H9 (cell line): ENCODE results near the gene AACS. TPM values are rescaled to one million over a fixed set of nuclear protein-coding genes. Genes with fewer than 3 reads are reported as not detected.

Source experiments
- DNase-seq: peaks from one replicate; pipeline ENCODE4 v3.0.0-alpha.2; 2017
- H2AFZ ChIP-seq: one replicate; pipeline ENCODE4 v1.6.1; 2013; ENCODE audit warnings: mild to moderate bottlenecking, low read length, control low read depth, moderate library complexity
- H2AK5ac ChIP-seq: 2 replicates; pipeline ENCODE4 v1.6.1; 2013; ENCODE audit warnings: low read length, control low read depth, mixed read lengths; ENCODE audit not compliant: insufficient read length
- H2BK120ac ChIP-seq: one replicate; pipeline ENCODE4 v1.6.1; 2013; ENCODE audit warnings: low read depth, mild to moderate bottlenecking, low read length, control low read depth, inconsistent platforms; ENCODE audit not compliant: poor library complexity, severe bottlenecking
- H2BK12ac ChIP-seq: 2 replicates; pipeline ENCODE4 v1.6.1; 2013; ENCODE audit warnings: low read length, control low read depth, mixed read lengths, low read depth; ENCODE audit not compliant: insufficient read length
- H2BK15ac ChIP-seq: 2 replicates; pipeline ENCODE4 v1.6.1; 2013; ENCODE audit warnings: low read depth, low read length, control low read depth
- H2BK20ac ChIP-seq: one replicate; pipeline ENCODE4 v1.6.1; 2013; ENCODE audit warnings: low read depth, mild to moderate bottlenecking, low read length, control low read depth, inconsistent platforms; ENCODE audit not compliant: poor library complexity, severe bottlenecking
- H2BK5ac ChIP-seq: 2 replicates; pipeline ENCODE4 v1.6.1; 2013; ENCODE audit warnings: low read length, control low read depth, mixed read lengths; ENCODE audit not compliant: insufficient read length
- H3K14ac ChIP-seq: 2 replicates; pipeline ENCODE4 v1.6.1; 2013; ENCODE audit warnings: low read length, control low read depth; ENCODE audit not compliant: insufficient read depth
- H3K18ac ChIP-seq: 2 replicates; pipeline ENCODE4 v1.6.1; 2013; ENCODE audit warnings: low read depth, mild to moderate bottlenecking, mixed read lengths, low read length, control low read depth; ENCODE audit not compliant: insufficient read length
- H3K23ac ChIP-seq: 2 replicates; pipeline ENCODE4 v1.6.1; 2013; ENCODE audit warnings: low read length, control low read depth, mixed read lengths, low read depth; ENCODE audit not compliant: insufficient read length
- H3K23me2 ChIP-seq: 2 replicates; pipeline ENCODE4 v1.6.1; 2013; ENCODE audit warnings: low read depth, mild to moderate bottlenecking, mixed read lengths, low read length, control low read depth; ENCODE audit not compliant: insufficient read length, poor library complexity, severe bottlenecking
- H3K27ac ChIP-seq: 2 replicates; pipeline ENCODE4 v1.5.1; 2013; ENCODE audit warnings: low read length, control low read depth, mixed read lengths, low read depth; ENCODE audit not compliant: insufficient read length
- H3K27me3 ChIP-seq: 2 replicates; pipeline ENCODE4 v1.6.1; 2013; ENCODE audit warnings: low read length, control low read depth, inconsistent platforms; ENCODE audit not compliant: insufficient read depth
- H3K4ac ChIP-seq: 2 replicates; pipeline ENCODE4 v1.6.1; 2013; ENCODE audit warnings: low read depth, mild to moderate bottlenecking, control low read depth, inconsistent platforms, low read length, moderate library complexity
- H3K4me1 ChIP-seq: 2 replicates; pipeline ENCODE4 v1.6.1; 2013; ENCODE audit warnings: low read length, control low read depth, inconsistent platforms; ENCODE audit not compliant: insufficient read depth
- H3K4me2 ChIP-seq: 2 replicates; pipeline ENCODE4 v1.6.1; 2013; ENCODE audit warnings: low read length, control low read depth, mixed read lengths; ENCODE audit not compliant: insufficient read length, insufficient read depth
- H3K56ac ChIP-seq: 2 replicates; pipeline ENCODE4 v1.6.1; 2013; ENCODE audit warnings: low read depth, mild to moderate bottlenecking, mixed read lengths, low read length, control low read depth; ENCODE audit not compliant: insufficient read length
- H3K79me1 ChIP-seq: 2 replicates; pipeline ENCODE4 v1.6.1; 2013; ENCODE audit warnings: low read depth, mild to moderate bottlenecking, moderate library complexity, low read length, control low read depth, inconsistent platforms; ENCODE audit not compliant: insufficient read depth, poor library complexity, severe bottlenecking
- H3K79me2 ChIP-seq: 2 replicates; pipeline ENCODE4 v1.6.1; 2013; ENCODE audit warnings: low read length, control low read depth, inconsistent platforms; ENCODE audit not compliant: insufficient read depth
- H3K9ac ChIP-seq: 2 replicates; pipeline ENCODE4 v1.6.1; 2013; ENCODE audit warnings: low read length, control low read depth, mixed read lengths; ENCODE audit not compliant: insufficient read length; ENCODE audit errors: extremely low read depth
- H3K9me3 ChIP-seq: one replicate; pipeline ENCODE4 v1.6.1; 2013; ENCODE audit warnings: low read depth, low read length, inconsistent platforms; ENCODE audit not compliant: control insufficient read depth
- H3T11ph ChIP-seq: one replicate; pipeline ENCODE4 v1.6.1; 2013; ENCODE audit warnings: mild to moderate bottlenecking, low read length, control low read depth, inconsistent platforms
- H4K20me1 ChIP-seq: one replicate; pipeline ENCODE4 v1.6.1; 2013; ENCODE audit not compliant: control insufficient read depth, insufficient read length, insufficient read depth
- H4K5ac ChIP-seq: 2 replicates; pipeline ENCODE4 v1.6.1; 2013; ENCODE audit warnings: low read depth, mild to moderate bottlenecking, mixed read lengths, low read length, control low read depth; ENCODE audit not compliant: insufficient read length
- H4K8ac ChIP-seq: replicated peaks from 2 replicates; pipeline ENCODE4 v1.6.1; 2013; ENCODE audit warnings: low read length, control low read depth, mixed read lengths, low read depth; ENCODE audit not compliant: insufficient read length
- H4K91ac ChIP-seq: 2 replicates; pipeline ENCODE4 v1.6.1; 2013; ENCODE audit warnings: low read depth, mild to moderate bottlenecking, moderate library complexity, mixed read lengths, low read length, control low read depth; ENCODE audit not compliant: insufficient read length
- H3K27ac Mint-ChIP-seq, 3 experiments: 2 replicates in 2 of 3; 3 replicates in 1 of 3; pipeline ENCODE4 v1.8.0; 2020 to 2021; ENCODE audit warnings: mixed read lengths in 3 of 3, mild to moderate bottlenecking in 1 of 3, moderate library complexity in 1 of 3
- H3K27me3 Mint-ChIP-seq: 2 replicates; pipeline ENCODE4 v1.8.0; 2021; ENCODE audit warnings: low read depth, mild to moderate bottlenecking, moderate library complexity, mixed read lengths
- H3K36me3 Mint-ChIP-seq, 3 experiments: 2 replicates in 2 of 3; 3 replicates in 1 of 3; pipeline ENCODE4 v1.8.0; 2020 to 2021; ENCODE audit warnings: low read depth in 3 of 3, mixed read lengths in 3 of 3; ENCODE audit not compliant: insufficient read depth in 1 of 3
- H3K4me1 Mint-ChIP-seq, 2 experiments: 2 replicates each; pipeline ENCODE4 v1.8.0; 2020; ENCODE audit warnings: mixed read lengths in 2 of 2
- H3K4me3 Mint-ChIP-seq, 2 experiments: 2 replicates in 1 of 2; 3 replicates in 1 of 2; pipeline ENCODE4 v1.8.0; 2020 to 2021; ENCODE audit warnings: mild to moderate bottlenecking in 2 of 2, mixed read lengths in 2 of 2, moderate library complexity in 1 of 2
- H3K9me3 Mint-ChIP-seq, 2 experiments: 2 replicates in 1 of 2; 3 replicates in 1 of 2; pipeline ENCODE4 v1.8.0; 2020; ENCODE audit warnings: mild to moderate bottlenecking in 2 of 2, mixed read lengths in 2 of 2, moderate library complexity in 1 of 2
- CTCF ChIP-seq: fragments of 200-600 bp; sonication (generic); conservative IDR thresholded peaks from 3 replicates; pipeline ENCODE4 v1.8.0; 2021; ENCODE audit warnings: antibody characterized with exemption, mild to moderate bottlenecking
- WGBS: extraction: QIAGEN DNeasy Blood & Tissue Kit; methylation state at CpG from one replicate; pipeline ENCODE4 v1.1.7; 2013; ENCODE audit warnings: missing lambda C conversion rate, low lambda C conversion rate, mixed read lengths; ENCODE audit not compliant: insufficient read length; ENCODE audit errors: extremely low coverage; 5-methylcytosine and 5-hydroxymethylcytosine counted together
- total RNA-seq: library from RNA; stranded (reverse); gene quantifications from 2 replicates; pipeline ENCODE4 v1.2.1, GENCODE V29; 2021

AACS gene
- total RNA-seq, 1 experiment from 2014 or later, result 35.0 TPM

- H3K36me3 Mint-ChIP-seq, result peaks cover 19 to 40% (median 39%) of the 10 kb centered on the region in 3 experiments; a peak in 6 of 7 replicates
- whole genome bisulfite sequencing, result no CpG with 5 or more reads among the region's 11 CpGs
- H3K4ac ChIP-seq, result no peak overlapping the region
These were observed 59.2 kb downstream of the AACS start for GRCh38 chr12:125124320-125124966.

More at GRCh38 chr12:125124320-125124966, 59.2 kb downstream of the AACS start:
- Histone ChIP-seq H2AFZ (no peak overlapping the region), H3K79me2 (0 out of 2 replicates have a peak, but pooled peaks cover 2% of the 10 kb centered on the region), H2AK5ac (no peak overlapping the region), H3K23me2 (no peaks in the 10 kb centered on the region), H2BK5ac (no peak overlapping the region), H3T11ph (no peak overlapping the region), H3K79me1 (no peaks in the 10 kb centered on the region), H3K56ac (no peak overlapping the region), H3K23ac (no peak overlapping the region), H3K4me2 (no peak overlapping the region), H4K91ac (no peak overlapping the region), H2BK15ac (no peak overlapping the region), H3K14ac (no peak overlapping the region), H4K8ac (no peak overlapping the region), H3K4me1 (no peaks in the 10 kb centered on the region), H3K18ac (no peak overlapping the region), H4K20me1 (peaks cover 3% of the 10 kb centered on the region), H3K9ac (no peak overlapping the region), H3K27me3 (no peaks in the 10 kb centered on the region), H2BK20ac (no peak overlapping the region), H4K5ac (no peak overlapping the region), H2BK12ac (no peak overlapping the region), H3K27ac (no peak overlapping the region), H2BK120ac (no peak overlapping the region), H3K9me3 (no peaks in the 10 kb centered on the region)
- no peaks in the 10 kb centered on the region for H3K9me3 Mint-ChIP-seq
- H3K27ac Mint-ChIP-seq, result no peak overlapping the region; a peak in 1 of 7 replicates
- peaks cover 3 to 23% of the 10 kb centered on the region in 2 experiments for H3K4me1 Mint-ChIP-seq
- no peak for DNase-seq
- H3K27me3 Mint-ChIP-seq, result no peaks in the 10 kb centered on the region
- no peak for TF ChIP-seq CTCF
- H3K4me3 Mint-ChIP-seq, result no peak overlapping the region
